Measurements from ENCODE around the gene VPS52. TPM values are rescaled to one million over a fixed set of nuclear protein-coding genes. Genes with fewer than 3 reads are reported as not detected.

Gene VPS52
- total RNA-seq, 1 experiment from 2014 or later, result 27.1 TPM

DNA sequence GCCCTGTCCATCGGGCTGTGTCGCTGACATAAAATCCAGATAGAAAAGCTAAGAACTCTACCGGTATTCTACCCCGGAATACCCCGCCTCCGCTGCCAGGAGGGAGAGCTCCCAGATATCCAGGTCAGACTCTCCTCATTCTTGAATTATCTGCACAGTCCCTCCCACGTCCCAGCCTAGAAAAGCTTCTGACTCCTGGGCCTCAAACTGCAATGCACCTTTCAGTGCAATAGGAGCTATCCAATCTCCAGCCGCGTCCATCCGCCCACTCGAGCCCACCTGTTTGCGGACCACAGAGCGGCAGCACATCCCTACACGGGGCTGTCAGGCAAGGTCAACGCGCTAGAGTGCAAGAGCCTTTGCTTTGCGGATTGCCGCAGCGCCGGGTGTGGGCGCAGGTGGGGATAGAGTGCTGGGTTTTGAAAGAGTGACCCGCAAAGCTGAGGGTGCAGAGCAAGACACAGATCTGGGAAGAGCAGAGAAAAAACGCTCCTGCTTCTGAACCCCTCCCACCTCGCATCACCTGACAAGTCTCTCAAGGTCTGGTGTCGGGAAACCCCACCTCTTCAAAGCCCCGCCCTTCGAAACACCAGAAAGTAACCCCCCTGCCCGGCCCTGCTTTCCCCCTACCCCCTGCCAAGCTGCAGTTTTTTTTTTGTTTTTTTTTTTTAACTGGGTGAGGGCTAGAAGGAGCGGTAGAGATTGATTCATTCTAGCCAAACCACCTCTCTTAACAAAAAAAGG lies 40.9 kb upstream of the VPS52 start:
- DNase-seq (ENCODE audit: low spot score), result peak; percentile 96
- in situ Hi-C loops (cut with HindIII; ENCODE audit: low sequenced_read_pairs), result no loop called here

DNA sequence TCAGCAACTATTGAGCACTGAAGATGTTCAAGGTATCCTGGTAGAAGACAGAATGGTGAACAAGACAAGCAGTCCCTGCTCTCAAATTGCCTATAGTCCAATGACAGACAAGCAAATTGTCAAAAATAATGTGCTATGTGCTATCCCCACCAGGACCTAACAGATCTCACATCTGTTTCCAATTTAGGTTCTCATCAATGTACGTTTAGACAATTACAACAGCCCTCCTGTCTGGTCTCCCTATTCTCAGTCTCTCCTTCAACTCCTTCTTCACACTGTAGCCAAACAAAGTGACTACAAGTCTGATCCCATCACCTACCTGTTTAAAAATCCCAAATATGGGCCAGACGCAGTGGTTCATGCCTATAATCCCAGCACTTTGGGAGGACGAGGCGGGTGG lies 34.7 kb upstream of the VPS52 start:
- DNase-seq (ENCODE audit: low spot score), result no peak
- in situ Hi-C loops (cut with HindIII; ENCODE audit: low sequenced_read_pairs), result no loop called here

DNA sequence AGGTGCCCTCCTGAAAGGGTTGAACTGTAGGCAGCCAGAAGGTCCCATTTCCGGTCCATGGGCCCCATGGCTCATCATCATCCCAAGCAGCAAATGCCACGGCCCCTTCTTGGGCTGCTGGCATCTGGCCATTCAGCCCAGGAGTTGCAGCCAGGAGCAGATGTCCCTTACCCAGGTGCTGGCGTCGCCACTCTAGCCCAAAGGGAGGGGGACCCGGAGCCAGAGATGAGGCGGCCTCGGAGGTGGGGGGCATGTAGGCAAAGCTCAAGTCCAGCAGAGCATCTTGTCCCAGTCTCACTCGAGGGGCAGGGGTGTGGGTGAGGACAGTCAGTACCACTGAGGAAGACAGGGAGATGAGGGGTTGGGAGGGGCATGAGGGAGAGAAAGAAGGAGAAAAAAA lies 33.4 kb upstream of the VPS52 start:
- in situ Hi-C loops (cut with HindIII; ENCODE audit: low sequenced_read_pairs), result no loop called here

DNA sequence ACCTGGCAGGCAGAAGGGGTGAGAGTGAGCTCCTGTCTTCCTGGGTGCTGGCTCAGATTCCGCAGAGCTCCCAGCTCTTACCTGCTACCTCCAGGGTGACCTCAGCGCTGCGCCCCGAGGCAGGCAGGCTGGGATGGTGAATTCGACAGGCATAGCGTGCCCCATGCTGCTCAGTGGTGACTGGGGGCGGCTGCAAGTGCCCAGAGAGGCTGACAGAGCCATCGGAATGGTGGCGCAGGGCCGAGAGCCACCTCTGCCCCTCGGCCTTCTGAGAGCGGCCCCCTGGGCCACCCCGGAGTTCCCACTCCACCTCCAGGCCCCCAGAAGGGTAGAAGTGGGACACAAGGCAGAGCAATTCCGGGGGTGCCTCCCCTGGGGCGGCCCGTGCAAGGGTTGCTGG lies 32.5 kb upstream of the VPS52 start:
- DNase-seq (ENCODE audit: low spot score), result no peak
- in situ Hi-C loops (cut with HindIII; ENCODE audit: low sequenced_read_pairs), result no loop called here

More for the DNA sequence above, 33.4 kb upstream of the VPS52 start:
- DNase-seq (ENCODE audit: low spot score), result peak; percentile 29

DNA sequence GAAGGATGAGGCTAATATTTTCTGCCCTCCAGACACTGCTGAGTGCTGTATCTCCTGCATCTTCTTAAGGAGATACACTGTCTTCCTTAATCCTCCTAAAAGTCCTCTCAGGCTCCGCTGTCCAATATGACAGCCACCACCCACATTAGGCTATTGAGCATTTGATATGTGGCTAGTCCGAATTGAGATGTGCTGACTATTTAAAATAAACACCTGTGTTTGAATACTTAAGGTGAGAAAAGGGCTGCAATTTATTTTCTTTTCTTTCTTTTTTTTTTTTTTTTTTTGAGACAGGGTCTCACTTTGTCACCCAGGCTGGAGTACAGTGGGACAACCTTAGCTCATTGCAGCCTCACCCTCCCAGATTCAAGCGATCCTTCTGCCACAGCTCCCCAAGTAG lies 30.2 kb upstream of the VPS52 start:
- in situ Hi-C loops (cut with HindIII; ENCODE audit: low sequenced_read_pairs), result no loop called here
- DNase-seq (ENCODE audit: low spot score), result no peak

DNA sequence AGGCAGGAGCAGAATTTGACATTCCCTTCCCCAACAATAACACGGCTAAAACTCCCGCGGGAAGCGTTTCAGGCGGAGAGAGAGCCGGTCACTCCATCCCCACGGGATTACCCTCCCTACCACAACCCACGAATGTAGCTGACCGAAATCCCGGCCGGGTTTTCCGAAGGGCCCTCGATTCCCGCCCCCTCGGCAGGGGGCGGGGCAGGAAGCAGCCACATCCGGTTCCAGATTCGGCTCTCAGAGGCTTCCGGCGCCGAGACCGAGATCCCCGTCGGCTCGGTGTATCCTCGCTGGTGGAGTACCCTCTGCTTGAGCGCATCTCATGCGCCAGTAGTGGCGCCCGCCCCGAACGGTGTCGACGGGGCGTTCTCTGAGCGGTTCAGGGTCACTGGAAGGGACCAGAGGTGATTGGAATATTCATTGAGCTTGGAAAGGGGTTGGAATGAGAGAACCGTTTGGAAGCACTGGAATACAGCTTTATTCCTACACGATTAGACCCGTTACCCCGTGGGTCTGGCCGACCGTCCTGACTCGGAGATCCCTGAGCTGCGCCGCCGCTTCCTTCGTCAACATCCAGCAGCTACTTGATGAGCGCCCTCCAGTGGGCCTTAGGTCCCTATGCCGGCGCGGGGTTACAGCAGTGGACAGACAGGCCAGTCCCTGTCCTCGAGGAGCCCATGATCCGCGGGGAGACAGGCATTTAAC lies 27.7 kb upstream of the VPS52 start:
- peak; percentile 92 for DNase-seq (ENCODE audit: low spot score)
- in situ Hi-C loops (cut with HindIII; ENCODE audit: low sequenced_read_pairs), result no loop called here

DNA sequence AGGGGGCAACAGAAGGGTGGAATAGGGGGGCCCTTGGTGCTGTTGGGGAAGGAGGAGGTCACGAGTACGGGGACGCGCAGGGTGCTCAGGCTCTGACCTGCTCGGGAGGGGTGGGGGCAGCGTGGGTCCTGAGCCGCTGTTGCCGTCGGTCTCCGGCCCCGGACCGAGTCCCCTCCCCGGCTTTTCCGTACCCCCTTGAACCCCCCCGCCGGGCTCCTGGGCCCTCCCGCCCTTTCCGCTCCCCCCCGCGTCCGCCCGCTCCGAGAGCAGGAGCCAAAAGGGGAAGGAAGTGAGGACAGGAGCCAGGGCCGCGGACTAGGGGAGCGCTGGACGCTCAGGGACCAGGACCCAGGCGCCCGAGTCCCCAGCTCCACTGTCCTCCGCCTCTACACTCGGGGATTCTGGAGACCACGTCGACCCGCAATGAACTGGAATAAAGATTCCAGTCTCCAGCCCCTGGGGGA lies 27.1 kb upstream of the VPS52 start, which contains the start of gene RGL2:
Gene RGL2 (minus strand): TSS at position 170 of the 464 bp plus-strand sequence. CDS start 332 bp downstream, outside the sequence.
- peak; percentile 64 for DNase-seq (ENCODE audit: low spot score)
- in situ Hi-C loops (cut with HindIII; ENCODE audit: low sequenced_read_pairs), result no loop called here

DNA sequence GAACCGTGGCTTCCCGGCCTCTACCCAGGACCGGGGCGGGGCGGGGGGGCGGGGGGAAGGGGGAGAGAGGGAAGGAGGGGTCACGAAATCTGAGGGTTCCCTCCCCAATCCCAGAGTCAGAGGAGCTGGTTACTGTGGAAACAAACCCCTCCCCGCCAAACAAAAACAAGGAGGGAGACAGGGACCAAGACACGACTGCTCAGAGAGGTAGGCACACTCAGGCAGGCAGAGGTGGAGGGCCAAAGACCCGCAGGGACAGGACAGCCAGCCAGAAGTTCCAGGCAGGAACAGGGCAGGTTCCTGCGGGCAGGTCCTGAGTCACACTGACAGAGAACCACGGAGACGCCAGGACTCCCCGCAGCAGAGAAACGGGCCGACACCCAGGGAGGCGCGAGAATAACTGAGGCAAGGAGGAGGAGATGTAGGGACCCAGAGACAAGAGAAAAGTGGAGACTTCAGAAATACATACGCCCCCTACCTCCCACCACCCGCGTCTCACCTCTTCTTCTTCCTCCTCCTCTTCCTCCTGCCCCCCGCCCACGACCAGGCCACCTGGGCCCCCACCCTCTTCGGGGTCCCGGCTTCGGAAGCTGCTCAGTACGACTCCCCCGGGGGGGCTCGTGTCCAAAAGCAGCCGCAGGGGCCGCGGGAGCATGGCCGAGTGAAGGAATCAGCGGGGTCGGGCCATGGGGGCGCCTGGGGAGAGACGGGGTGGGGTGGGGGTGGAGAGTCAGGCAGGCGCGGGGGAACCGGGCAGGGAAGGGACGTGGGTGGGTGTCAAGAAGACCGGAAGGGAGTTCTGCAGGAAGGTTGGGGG lies 26.5 kb upstream of the VPS52 start:
- in situ Hi-C loops (cut with HindIII; ENCODE audit: low sequenced_read_pairs), result no loop called here
- DNase-seq (ENCODE audit: low spot score), result peak; percentile 81

DNA sequence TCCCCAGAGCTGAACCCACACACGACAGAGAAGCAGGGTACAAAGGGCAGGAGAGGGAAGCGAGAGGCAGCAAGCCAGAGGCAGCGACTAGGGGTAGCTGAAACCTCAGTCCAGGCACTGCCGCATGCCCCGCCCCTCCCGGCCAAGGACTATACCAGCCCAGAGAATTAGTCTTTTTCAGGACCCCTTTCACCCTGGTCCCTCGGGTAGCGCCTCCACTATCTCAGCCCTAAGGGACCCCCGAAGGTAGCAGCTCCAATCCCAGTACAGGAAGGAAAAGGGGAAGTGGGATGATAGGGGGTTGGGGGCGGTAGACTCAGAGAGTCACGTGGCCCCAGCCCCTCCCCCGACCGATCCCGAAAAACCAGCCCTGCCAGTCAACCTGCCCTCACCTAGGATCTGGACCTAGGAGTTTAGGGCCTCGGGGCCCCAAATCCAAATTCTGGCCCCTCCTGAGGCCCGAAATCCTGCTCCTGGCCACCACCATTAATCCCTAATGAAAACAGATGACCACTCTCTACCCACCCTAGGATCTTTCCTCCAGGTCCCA lies 25.8 kb upstream of the VPS52 start:
- peak; percentile 19 for DNase-seq (ENCODE audit: low spot score)

DNA sequence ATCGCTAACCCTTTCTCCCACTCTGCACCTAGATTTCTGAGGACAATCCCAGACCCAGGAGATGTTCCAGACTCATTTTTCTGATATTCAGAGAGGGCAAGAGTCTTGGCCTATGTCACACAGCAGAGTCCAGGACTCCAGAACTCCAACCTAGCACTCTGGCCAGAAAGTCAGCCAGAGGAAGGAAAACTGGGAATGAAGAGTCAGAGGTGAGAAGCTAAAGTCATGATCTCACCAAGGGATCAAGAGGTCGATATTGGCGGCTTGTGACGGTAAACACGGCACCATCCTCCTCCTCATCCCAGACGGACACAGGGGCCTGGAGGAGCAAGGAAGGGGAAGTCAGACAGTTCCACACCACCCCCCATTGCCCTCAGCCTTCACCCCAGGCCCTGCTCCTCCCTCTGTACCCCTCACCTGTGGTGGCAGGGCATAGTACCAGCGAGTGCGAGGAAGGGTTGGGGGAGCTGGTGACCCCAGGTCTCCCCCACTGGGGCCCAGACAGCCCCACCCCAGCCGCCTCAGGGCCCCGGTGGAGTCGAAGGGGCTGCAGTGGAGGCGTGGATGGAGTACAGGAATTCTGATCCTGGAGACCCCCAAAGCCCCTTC lies 25.2 kb upstream of the VPS52 start:
- DNase-seq (ENCODE audit: low spot score), result no peak
- in situ Hi-C loops (cut with HindIII; ENCODE audit: low sequenced_read_pairs), result no loop called here

More for the DNA sequence above, 25.8 kb upstream of the VPS52 start:
- in situ Hi-C loops (cut with HindIII; ENCODE audit: low sequenced_read_pairs), result no loop called here

DNA sequence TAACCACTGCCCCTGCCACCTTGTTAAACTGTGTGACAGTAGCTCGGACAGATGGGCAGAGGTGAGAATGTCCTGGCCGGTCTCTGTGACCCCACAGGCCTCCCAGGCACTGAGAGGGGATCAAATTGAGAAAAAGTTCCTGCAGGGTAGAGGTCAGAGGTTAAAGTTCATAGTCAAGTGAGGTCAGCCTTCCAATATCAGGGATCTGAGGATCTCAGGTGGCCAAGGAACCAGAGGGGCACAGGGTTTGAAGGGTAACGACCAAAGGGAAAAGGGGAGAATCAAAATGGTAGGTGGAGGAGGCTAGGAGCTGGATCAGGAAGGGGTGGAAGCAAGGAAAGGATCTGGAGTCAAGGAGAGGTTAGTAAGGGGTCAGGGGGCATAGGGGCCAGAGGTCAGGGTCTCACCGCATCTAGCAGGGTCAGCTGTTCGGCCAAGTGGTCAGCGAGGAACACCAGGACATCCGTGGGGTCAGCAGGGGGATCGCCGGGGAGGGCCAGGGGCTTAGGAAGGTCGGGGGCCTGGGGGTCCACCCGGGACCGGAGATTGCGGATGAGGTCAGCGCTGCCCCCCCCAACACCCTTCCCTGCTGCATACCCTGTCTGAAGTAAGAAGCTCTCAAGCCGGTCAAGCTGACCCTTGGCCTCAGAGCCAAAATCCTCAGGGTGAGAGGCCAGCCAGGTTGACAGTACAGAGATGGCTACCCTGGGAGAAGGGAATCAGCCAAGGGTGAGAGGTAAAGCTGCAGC lies 24.1 kb upstream of the VPS52 start:
- no peak for DNase-seq (ENCODE audit: low spot score)
- in situ Hi-C loops (cut with HindIII; ENCODE audit: low sequenced_read_pairs), result no loop called here

DNA sequence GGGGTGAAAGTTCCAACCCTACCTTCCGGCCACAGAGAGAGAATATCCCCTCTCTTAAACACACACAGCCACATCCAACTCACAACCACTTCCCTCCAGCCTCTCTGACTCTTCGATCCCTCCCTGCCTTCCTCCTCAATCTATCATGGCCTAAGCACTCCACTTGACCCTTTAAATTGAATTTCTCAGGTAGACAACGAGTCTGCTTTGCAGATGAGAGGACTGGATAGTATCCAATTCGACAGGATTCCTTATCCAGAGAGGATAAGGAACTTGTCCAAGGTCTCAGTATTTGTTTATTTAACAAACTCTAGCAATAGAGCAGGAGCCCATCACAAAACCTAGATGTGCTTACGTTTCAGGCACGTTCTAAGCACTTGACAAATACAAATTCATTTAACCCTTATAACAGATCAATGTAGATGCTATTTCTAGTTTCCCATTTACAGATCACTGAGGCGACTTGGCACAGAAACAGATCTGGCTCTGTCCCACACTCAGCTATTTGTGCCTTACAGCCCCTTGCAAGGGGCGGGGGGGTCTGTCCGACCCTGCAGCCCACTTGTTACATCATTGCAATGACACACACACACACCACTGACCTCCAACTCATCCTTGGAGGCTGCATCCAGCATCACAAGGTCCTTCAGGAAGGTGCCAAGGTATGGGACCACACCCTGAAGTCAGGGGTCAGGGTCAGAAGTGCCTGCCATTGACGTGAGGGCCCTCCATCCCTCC lies 22.6 kb upstream of the VPS52 start:
- in situ Hi-C loops (cut with HindIII; ENCODE audit: low sequenced_read_pairs), result no loop called here
- DNase-seq (ENCODE audit: low spot score), result no peak

DNA sequence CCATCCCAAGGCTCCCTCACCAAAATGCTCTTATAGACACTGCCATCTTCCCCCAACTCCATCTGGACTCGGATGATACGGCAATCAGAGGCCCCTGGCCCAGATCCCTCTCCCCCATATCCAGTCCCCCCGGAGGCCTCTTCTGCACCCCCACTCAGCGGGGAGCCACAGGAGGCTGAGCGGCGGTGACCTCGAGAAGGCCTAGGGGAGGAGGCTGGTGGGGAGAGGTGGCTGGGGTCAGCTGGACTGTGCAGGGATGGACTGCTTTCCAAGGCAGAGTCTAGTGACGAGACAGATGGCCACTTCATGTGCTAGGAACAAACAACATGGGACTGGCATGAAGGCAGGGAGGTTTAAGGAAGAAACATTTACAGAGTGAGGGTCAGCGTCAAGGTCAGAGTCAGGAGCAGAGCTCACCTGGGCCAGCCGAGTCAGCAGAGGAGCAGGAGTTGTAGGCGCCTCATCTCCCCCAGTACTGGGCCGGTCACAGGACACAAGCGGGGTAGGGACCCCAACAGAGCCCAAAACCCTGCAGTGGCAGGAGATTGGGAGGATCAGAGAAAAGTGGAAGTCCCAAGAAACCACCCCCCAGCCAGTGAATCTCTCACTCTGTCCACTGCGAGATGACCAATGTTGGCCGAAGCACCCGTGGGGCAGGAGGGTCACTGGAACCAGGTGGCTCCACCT lies 21.5 kb upstream of the VPS52 start:
- in situ Hi-C loops (cut with HindIII; ENCODE audit: low sequenced_read_pairs), result no loop called here
- no peak for DNase-seq (ENCODE audit: low spot score)

DNA sequence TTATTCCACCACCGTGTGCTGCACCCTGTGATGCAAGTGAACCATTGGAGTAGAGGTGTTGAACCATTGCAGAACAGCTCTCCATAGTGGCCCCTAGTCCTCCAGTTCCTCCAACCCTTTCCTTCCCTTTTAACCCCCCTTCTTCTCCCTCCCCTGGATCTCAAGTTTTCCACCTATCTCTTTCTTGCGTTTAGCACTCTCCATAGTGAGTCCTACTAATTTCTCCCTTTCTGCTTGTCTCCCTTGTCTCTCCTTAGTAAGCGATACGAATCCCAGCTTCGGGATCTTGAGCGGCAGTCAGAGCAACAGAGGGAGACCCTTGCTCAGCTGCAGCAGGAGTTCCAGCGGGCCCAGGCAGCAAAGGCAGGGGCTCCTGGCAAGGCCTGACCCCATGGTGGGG lies 18.8 kb upstream of the VPS52 start:
- in situ Hi-C loops (cut with HindIII; ENCODE audit: low sequenced_read_pairs), result no loop called here
- DNase-seq (ENCODE audit: low spot score), result no peak

DNA sequence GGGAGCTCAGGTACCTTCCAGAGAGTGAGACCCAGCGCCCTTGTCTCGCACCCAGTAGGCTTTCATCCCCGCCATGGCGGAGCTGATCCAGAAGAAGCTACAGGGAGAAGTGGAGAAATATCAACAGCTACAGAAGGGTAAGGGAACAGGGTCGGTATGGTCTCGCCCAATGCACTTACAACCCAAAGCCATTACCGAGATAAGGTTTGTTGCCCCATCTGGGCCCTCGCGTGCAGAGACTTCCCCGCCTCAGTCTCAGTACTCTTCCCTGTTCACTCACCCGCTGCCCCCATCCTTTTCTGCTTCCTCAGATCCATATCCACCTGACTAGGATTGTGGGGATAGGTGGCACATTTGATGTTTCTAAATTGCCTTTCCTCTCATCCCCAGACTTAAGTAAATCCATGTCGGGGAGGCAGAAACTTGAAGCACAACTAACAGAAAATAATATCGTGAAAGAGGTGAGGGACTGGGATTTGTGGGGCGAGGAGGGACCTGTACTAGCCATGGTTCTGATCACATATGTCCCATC lies 18.2 kb upstream of the VPS52 start:
- no peak for DNase-seq (ENCODE audit: low spot score)
- in situ Hi-C loops (cut with HindIII; ENCODE audit: low sequenced_read_pairs), result no loop called here

DNA sequence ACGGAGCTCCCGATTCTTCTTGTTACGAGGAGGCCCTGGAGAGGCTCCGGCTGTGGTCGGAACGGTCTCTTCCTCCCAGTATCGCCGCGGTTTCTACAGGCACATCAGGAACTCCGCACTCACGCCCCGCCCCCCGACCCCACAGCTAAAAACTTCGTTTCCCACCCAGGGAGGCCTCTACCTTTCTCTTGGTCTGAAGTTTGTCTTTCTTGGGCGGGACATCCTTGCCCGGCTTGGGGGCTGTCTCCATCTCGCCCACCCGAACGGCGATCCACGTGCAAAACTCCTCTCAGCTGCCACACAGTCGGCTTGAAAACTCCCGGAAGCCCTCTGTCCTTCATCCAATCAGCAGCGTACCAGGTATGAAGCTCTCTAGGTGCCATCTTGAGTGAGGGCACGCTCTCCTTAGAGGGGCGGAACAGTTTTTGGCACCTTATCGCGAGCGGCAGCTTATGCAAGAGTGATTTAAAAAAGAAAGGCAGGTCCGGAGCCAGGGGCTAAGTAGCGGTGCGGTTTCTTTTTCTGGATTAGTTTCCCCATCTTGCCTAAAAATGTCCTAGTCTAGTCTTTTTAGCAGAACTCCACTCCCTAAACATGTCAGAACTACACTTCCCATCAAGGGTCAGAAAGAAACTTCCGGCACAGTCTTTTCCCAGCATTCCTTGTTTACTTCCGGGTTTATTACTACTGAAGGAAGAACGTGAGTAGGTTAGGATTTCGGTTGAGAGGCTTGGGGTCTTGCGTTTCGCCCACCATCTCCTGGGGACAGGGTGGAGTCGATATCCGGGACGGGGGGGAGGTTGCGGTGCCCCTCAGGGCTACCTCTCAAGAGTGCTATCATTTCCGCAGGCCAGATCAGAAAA lies 17.5 kb upstream of the VPS52 start, which contains the start of the genes PFDN6 and WDR46:
Gene PFDN6 (plus strand): TSS at position 681 of the 863 bp plus-strand sequence. CDS start 256 bp downstream, outside the sequence.
Gene WDR46 (minus strand): TSS at position 319 of the 863 bp plus-strand sequence. CDS start 69 bp downstream, at position 250.
- in situ Hi-C loops (cut with HindIII; ENCODE audit: low sequenced_read_pairs), result no loop called here
- peak; percentile 98 for DNase-seq (ENCODE audit: low spot score)

Data from G401 (cell line).